Uterus (tissue), 2 donors: ENCODE measurements around the gene NR2E1.

ENCODE experiments used
- CTCF ChIP-seq, 4 experiments: fragments of 200-600 bp in 2 of 4; fragments of 450-650 bp in 2 of 4; sonication (generic) in 2 of 4; IDR thresholded peaks; one replicate each; pipeline ENCODE4 v1.5.1; 2016 to 2019; ENCODE audit warnings: antibody characterized with exemption in 4 of 4, mild to moderate bottlenecking in 2 of 4, moderate library complexity in 1 of 4
- POLR2A ChIP-seq, 2 donors: fragments of 450-650 bp; IDR thresholded peaks; one replicate each; pipeline ENCODE4 v1.6.1; 2016; ENCODE audit warnings: antibody characterized with exemption in 2 of 2, mild to moderate bottlenecking in 1 of 2, moderate library complexity in 1 of 2

- no peak for TF ChIP-seq POLR2A (IDR thresholded peaks at IDR 0.05)
- TF ChIP-seq CTCF (IDR thresholded peaks at IDR 0.05) = no peak
Observed at GRCh38 chr6:108238322-108238721, 72.5 kb downstream of the NR2E1 start.
